NCI-H69 (cell line): Measurements from ENCODE around the gene PTPN12.
"Not testable (repeated sequence)": the region's sequence is repeated elsewhere in the genome, so short reads cannot be mapped to it uniquely, and the experiment has no call there.

Experiments
- DNase-seq: peaks from one replicate; lab custom pipeline; 2025; lab: John Stamatoyannopoulos, UW

Gene PTPN12

DNA sequence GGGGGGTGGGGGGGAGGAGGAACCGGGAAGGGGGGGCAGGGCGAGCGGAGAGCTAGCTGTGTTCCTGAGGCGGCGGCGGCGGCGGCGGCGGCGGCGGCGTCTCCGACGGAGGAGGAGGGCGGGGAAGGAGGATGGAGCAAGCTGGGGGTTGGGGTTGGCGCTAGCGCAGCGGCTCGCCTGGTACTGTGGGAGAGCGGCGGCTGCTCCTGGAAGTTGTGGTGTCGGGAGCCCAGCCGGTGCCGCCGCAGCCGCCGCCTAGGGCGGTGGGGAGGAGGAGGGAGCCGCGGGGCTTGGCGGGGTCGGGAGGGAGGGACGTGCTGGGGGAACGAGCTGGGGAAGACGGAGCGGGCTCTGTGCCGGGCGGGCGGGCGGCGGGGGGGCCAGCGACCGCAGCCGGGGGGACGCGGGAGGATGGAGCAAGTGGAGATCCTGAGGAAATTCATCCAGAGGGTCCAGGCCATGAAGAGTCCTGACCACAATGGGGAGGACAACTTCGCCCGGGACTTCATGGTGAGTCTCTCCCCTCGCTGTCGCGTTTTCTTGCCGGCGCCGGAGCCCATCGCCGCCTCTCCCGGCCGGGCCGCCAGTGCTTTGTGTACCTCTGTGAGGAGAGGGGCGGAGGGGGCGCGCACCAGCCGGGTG lies at the start of gene PTPN12:
PTPN12 (plus strand) TSS at position 160 of the 642 bp plus-strand sequence; CDS start at position 412, 252 bp downstream.
- peak; percentile 85 for DNase-seq

DNA sequence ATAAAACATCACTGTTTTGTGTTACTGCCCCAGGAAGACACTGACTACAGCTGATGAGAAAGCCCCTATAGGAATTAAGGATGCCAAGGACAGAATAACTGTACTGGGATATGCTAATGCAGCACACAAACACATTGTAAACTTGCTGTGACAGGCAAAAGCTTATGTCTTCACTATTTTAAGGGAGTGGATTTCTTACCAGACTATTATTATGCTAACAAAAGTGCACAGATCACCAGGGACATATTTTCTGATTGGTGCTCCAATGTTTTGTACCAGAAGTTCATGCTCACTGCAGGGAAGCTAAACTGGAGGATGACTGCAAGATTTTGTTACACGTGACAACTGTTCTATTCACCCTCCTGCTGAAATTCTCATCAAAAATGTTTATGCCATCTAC lies 48.1 kb upstream of the PTPN12 start:
- DNase-seq: no peak

DNA sequence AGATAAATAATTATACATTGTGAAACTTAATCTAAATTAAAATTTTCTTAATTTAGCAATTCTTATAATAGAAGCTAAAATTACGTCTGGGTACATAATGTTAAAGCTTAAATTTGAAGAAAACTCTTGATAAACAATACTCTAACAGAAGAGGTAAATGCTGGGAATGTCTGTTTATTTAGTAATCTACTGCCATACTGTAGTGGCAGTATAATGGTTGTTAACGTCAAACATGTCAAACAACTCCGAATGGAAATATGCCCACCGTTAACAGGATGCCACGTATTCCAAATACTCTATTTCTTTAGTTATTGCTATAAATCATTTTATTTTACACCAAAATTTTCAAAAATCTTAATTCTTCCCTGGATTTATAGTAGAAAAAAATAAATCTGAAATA lies 40.0 kb upstream of the PTPN12 start:
- no peak for DNase-seq

DNA sequence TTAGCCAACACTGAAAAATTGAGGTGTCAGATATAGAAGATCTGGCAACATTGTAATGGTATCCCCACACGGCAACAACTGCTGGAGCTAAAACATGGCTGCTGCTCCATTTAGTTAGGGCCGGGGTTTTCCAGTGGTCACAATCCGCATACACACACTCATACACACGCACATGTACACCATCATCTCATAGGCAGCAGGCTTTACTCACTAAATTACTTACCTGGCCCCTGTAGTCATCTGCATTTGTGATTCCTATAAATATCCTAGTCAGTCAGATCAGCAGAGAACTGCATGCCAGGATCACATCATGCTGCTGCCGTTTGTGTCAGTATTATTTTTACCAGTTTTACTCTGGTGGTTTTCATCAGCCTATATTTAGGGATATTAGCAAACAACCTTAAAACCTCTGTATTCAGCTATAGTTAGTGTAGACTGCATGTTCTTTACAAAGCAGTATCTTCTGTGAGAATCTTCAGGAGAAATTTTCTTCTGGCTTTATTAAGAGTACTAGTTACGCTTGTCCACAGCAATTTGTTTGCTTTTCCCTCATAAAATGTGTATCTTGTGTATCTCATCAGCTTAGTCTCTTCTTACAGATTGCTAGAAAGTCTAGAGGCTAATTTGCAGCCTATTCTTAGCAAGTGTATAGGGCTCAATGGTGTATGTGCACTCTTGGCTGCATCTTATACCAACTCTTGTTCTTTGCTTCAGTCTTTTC lies 38.3 kb upstream of the PTPN12 start:
- DNase-seq: peak; percentile 34

DNA sequence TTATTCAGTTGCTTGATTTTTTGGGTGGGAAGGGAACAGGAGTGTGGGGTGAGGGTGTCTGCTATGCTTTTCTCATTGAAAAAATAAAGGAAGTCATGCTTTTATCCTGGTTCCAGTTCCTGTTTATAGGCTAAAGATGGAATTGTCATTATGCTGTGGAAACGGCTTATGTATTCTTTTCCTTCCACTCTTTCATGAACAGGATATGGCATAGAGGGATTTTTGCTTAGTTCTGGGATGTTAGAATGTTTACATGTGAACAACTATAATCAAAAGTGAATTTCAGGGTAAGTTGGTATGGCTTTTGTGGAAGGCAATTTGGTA lies 35.9 kb upstream of the PTPN12 start:
- no peak for DNase-seq

DNA sequence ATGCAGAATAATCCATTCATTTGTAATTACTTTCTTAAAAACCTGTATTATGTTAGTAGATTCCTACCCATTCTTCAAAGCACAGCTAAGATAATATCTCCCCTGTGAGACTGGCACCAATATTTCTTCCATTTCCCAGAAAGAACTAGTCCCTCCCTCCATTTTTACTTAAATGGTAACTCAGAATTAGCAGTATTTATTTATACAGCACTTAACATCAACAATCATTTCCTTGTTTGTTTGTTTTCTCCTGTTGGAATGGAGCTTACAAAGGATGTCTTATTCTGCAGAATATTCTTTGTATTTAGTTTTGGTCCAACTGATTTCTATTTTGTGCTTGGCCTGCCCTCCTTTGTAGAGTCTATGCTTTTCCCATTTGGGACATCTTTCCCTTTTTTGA lies 32.1 kb upstream of the PTPN12 start:
- DNase-seq: no peak

DNA sequence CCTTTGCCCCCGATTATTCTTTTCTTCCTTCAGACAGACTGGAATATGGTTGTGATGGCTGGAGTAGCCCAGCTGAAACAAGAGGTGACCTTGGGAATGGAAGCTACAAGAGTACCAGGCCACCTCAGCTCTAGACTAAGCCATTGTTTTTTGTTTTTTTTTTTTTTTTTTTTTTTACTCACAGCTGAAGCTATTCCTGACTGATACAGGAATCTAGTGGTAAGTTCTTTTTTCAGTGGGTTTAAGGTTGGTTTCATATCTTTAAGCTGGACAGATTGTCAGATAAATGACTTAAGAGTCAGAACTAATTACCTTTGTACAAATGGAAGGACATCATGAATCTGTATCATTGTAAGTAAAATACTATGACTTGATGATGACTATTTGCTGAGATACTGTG lies 30.2 kb upstream of the PTPN12 start:
- no peak for DNase-seq

DNA sequence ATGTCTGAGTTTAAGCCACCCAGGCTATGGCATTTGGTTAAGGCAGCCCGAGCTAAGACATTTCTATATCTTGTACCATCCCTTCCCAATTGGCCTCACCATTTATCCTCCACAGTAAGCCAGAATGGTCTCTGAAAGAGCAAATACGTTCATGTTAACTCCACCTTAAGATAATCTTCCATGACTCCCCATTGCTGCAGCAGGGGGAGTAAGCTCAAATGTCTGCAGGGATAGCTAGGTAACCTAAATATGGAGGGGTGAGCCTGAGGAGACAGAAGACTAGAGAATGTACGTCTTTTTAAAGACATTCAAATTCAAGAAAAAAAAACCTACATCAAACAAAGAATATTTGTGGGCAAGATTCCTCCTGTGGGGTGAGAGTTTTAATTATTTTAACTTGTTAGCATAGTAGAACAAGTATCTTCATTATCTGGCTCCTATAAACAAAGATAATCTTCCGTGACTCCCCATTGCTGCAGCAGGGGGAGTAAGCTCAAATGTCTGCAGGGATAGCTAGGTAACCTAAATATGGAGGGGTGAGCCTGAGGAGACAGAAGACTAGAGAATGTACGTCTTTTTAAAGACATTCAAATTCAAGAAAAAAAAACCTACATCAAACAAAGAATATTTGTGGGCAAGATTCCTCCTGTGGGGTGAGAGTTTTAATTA lies 24.0 kb upstream of the PTPN12 start:
- DNase-seq: not testable (repeated sequence)

DNA sequence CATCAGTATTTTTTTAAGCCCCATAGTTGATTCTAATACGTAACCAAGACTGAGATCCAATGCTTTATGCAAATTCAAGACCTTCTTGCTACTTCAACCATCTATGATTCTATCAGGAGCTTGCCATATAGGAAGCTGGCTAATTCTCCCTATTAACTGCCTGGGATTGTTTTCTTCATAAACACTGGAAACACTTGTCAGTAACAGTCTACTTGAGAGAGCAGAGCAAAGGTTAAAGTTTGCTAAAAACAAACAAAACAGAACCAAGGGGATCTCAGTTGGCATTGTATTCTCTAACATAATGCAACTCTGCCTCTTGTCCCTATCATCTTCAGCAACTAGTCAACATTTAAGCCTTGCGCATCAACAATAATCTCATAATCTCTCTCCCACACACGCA lies 21.0 kb upstream of the PTPN12 start:
- DNase-seq: no peak

DNA sequence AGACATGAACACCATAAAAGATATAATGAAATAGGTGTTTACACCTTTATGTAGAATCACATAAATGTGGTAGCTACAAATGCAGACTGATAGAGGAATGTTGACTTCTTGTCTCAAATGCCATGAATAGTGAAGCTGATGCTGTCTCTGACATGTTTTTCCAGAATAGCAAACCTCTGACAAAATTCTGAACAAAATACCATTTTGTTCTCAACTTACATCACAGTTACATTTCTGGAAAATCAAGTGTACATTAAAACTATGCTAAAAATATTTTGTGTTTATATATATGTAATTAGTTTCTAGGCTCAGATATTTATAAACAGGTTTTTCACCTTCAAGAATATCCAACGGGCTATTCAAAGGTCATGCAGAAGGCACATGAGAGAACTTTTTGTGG lies 16.8 kb upstream of the PTPN12 start:
- DNase-seq: no peak

DNA sequence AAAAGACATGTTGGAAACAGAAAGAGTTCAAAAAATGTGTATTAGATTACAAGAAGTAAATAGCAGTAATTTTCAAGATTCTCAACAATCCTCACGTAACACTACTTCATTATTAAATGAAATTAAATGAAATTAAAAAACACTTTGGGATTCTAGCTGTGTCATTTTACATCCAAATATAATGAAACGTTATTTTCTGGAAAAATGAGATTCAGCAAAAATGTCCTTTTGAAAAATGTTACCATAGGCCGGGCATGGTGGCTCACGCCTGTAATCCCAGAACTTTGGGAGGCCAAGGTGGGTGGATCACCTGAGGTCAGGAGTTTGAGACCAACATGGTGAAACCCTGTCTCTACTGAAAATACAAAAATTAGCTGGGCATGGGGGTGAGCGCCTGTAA lies 15.6 kb upstream of the PTPN12 start:
- DNase-seq: not testable (repeated sequence)

DNA sequence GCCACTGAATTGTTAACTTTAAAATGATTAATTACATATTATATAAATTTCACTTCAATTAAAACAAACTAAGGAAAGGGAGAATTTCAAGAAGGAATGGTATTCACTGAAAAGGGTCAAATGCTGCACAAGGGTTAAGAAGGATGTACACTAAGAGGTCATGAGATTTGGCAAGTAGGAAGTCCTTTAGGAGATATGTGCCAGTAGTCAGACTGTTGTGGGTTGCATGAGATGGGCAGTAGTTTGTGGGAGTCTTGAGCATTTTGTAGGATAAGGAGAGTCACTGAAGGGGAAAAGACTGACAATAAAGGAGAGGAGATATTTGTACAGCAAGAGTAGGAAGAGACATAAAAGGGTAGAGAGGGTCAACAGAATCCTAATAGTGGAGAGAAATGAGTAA lies 12.4 kb upstream of the PTPN12 start:
- no peak for DNase-seq

DNA sequence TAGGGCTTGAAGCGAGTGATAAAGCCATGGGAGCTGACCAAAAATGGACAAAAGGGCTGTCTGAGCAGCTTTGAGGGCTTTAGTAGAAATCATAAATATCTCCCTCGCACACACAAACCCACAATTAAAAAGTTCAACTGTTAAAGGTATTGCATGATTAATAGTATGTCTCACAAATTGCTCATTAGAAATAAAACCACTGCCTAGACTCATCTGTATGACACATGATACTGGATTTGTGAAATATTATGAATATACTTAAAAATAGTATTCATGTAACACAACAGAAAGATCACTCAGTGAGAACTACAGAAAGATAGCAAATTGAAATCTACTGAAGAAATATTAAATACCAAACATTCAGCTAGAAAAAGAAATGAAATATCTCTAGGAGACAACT lies 11.9 kb upstream of the PTPN12 start:
- DNase-seq: no peak

DNA sequence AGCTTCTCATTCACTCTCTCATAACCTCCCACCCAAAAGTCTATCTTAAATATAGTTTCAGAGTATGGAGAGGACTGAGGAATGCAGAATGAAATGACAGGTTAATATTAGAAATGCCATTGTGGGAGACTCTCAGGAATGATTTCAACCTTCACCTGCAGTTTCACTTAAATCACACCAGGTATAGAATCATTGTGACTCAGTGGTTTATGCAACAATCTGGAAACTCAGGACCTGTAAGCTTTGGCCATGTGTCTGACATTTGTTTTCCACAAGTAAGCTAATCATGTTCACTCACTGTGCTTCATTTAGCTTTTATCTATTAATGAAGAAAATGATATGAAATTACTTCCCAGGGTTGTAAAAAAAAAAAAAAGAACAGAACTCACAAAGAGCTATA lies 8.7 kb upstream of the PTPN12 start:
- DNase-seq: no peak

DNA sequence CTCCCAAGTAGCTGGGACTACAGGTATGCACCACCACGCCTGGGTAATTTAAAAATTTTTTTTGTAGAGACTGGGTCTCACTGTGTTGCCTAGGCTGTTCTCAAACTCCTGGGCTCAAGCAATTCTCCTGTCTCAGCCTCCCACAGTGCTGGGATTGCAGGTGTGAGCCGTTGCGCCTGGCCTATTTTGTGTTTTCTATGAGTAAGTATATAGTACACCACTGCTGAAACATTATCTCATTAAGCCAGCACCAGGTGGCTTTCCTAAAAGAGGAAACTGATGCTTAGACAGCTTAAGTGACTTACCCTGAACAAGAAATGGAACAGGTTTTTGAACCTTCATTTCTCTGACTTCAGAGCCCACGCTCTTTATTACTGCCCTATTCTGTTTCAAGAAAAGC lies 7.8 kb upstream of the PTPN12 start:
- peak; percentile 69 for DNase-seq

DNA sequence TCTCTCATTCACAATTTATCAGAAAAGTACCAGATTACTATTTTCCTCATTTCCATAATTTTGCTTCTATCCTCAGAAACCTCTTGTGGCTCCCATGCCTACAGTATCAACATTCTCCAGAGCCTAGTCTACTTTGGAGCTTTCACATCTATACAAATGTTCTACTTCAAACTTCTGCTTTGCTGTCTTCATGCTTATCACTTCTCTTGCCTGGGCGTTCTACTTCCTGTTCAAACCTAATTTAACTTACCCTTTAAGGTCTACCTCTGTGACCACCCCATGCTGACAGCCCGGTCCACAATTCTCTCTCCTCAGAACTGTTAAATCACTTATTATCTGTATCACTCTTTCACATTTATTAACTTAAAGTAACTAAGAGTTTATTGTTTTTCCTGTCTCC lies 6.1 kb upstream of the PTPN12 start:
- DNase-seq: no peak

DNA sequence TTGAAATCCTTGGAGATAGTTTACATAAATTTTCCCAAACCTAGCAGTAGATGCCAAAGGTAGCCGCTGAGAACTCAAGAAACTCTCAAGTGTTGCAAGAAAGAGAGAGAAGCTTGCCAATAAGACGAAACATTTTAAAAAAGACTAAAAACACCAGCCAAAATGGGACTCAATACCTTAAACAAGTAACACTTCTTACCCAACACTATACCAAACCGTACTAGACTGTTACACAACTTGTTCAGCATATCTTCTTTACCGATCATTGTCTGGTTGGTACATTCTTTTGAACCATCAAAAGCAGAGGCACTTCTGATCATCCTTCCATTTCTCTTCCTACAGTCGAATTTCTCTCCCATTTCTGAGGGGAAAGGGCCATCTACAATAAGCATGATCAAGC lies 4.8 kb upstream of the PTPN12 start:
- DNase-seq: no peak

DNA sequence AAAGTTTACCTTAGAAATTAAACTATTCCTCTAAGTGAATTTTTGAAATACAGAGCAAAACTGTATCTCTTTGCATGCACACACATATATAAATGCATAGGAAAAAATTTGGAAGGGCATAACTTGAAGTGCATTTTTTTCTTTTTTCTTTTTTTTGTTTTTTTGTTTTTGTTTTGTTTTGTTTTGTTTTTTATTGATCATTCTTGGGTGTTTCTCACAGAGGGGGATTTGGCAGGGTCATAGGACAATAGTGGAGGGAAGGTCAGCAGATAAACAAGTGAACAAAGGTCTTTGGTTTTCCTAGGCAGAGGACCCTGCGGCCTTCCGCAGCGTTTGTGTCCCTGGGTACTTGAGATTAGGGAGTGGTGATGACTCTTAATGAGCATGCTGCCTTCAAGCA lies 4.4 kb upstream of the PTPN12 start:
- not testable (repeated sequence) for DNase-seq

DNA sequence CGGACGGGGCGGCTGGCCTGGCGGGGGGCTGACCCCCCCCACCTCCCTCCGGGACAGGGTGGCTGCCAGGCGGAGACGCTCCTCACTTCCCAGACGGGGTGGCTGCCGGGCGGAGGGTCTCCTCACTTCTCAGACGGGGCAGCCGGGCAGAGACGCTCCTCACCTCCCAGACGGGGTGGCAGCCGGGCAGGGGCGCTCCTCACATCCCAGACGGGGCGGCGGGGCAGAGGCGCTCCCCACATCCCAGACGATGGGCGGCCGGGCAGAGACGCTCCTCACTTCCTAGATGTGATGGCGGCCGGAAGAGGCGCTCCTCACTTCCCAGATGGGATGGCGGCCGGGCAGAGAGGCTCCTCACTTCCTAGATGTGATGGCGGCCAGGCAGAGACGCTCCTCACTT lies 3.0 kb upstream of the PTPN12 start:
- DNase-seq: not testable (repeated sequence)

DNA sequence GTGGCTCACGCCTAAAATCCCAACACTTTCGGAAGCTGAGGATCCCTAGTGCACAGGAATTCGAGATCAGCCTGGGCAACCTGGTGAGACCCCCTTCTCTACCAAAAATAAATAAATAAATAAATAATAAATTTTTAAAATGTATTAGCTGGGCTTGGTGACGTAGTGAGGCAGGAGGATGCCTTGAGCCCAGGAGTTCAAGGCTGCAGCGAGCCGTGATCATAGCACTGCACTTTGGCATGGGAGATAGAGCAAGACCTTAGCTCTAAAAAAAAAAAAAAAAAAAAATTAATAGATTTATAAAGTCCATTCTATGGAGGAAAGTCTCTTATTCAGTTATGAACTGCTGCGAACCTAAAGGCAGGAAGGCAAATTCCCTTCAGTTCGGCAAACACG lies 1.1 kb upstream of the PTPN12 start:
- DNase-seq: no peak

DNA sequence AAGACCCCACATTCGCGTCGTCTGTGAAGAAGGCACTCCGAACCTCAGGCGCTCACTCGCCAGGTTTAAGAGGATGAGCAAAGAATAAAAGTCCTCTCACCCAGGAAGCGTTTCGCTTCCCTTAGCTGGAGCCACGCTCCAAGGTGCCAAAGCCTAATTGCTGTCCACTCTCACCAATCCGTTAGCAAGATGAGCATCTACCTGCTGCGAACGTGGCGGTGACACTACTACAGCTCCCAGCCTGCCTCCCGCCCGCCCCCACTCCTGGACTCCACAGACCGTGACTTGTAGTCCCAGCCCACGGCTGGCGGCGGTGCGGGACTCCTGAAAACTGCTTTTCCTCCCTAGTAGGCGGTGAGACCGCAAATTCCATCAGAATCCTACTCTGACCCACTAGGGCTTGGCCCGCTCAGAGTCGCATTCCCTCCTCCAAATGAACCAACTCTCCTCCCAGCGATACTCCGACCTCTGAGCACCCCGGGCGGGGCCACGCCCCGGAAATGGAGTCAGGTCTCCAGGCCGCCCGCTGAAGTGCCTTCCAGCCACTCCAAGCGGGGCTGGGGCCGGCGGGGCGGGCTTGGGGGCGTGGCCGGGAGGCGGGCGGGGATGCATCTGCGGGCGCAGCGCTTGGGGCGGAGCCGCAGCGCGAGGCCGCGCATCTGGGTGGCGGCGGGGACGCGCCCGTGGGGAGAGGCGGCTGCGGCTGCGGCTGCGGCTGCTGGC lies 521 bp upstream of the PTPN12 start:
- DNase-seq: peak; percentile 99

DNA sequence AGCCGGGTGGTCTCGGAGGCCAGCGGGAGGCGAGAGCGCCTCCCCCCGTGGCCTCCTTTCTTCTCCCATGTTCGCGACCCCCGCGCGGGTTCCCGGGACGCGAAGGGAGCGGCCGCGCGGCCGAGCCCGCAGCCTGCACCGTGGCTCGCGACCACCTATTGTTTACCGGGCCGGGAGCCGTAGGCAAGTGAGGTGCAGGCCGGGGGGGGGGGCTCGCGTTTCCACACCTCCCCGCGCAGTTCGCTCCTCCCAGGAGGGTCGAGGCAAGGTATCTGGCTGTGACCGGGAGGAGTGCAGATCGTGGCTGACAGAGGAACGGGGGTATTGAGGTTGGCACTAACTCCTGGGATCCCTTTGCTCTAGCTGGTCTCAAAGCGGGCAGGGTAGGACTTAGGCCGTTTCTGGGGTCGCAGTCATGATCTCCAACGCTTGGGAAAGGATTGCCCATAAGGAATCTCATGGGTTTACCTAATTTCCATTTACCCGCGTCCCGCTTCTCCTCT lies 734 bp downstream of the PTPN12 start:
- DNase-seq: peak; percentile 84
